ENCODE measurements around the gene CXXC5.
A peak's percentile ranks its signal among the peaks of the same experiment; 100 is the strongest.
"Not testable (repeated sequence)": the region's sequence is repeated elsewhere in the genome, so short reads cannot be mapped to it uniquely, and the experiment has no call there.

Gene CXXC5

DNA sequence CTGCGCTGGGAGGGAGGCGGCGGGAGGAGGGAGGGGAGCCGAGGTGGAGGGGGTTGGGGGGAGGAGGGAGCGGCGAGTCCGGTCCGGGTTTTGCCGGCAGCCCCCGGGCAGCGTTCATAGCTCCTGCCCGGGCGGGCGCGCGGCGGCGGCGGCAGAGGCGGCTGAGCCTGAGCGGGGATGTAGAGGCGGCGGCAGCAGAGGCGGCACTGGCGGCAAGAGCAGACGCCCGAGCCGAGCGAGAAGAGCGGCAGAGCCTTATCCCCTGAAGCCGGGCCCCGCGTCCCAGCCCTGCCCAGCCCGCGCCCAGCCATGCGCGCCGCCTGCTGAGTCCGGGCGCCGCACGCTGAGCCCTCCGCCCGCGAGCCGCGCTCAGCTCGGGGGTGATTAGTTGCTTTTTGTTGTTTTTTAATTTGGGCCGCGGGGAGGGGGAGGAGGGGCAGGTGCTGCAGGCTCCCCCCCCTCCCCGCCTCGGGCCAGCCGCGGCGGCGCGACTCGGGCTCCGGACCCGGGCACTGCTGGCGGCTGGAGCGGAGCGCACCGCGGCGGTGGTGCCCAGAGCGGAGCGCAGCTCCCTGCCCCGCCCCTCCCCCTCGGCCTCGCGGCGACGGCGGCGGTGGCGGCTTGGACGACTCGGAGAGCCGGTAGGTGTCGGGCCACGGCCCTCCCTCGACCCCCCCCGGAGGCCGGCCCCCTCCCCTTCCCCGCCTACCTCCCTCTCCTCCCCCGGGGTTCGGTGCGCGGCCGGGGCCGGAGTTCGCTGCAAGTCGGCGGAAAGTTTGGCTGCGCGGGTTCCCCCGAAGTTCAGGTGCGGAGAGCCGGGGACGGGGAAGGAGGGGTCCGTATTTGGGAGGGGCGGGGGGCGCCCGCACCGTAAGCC lies at the start of gene CXXC5:
Gene CXXC5 (plus strand): TSS at position 145 of the 877 bp plus-strand sequence. CDS start 32,175 bp downstream, outside the sequence.
- DNase-seq, result peak; percentile 64

DNA sequence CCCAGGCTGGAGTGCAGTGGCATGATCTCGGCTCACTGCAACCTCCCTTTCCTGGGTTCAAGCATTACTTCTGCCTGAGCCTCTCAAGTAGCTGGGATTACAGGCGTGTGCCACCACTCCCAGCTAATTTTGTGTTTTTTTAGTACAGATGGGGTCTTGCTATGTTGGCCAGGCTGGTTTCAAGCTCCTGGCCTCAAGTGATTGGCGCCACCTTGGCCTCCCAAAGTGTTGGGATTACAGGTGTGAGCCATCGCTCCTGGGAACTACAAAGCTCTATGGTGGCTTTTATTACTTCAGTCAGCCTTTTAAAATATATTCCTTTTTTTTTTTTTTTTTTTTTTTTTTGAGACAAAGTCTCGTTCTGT lies 49.6 kb upstream of the CXXC5 start:
- not testable (repeated sequence) for DNase-seq

DNA sequence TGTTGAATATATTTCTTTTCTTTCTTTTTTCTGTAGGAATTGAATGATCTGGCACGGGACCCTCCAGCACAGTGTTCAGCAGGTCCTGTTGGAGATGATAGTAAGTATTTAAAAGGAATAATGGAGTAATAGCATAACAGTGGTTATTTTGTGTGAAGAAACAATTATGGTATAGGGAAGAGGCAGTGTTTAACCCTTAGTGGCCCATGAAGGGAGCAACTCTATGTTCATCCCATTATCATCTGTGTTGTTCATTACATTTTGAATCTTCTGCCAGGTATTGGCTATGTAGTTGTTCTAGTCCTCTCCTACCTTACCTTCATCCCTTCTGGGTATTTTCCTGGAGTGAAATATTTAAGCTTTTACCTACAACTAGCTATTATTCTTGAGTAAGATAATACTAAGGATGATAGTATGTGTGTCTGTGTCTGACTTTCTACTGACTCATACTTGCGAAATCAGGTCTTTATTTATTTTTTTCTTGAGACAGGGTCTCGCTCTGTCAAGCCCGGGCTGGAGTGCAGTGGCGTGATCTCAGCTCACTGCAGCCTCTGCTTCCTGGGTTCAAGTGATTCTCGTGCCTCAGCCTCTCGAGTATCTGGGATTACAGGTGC lies 47.7 kb upstream of the CXXC5 start:
- DNase-seq, result no peak

GRCh38 chr5:139601429-139601828 lies 46.7 kb upstream of the CXXC5 start:
- no peak for DNase-seq

DNA sequence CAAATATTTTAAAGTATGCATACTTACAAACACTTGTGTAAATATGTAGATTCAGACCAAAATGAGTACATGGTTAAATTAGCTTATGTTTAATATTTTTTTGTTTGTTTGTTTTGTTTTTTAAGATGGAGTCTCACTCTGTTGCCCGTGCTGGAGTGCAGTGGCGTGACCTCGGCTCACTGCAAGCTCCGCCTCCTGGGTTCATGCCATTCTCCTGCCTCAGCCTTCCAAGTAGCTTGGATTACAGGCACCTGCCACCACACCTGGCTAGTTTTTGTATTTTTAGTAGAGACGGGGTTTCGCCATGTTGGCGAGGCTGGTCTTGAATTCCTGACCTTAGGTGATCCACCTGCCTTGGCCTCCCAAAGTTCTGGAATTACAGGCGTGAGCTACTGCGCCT lies 46.2 kb upstream of the CXXC5 start:
- DNase-seq, result not testable (repeated sequence)

- no peak for DNase-seq
These were observed 42.3 kb upstream of the CXXC5 start for GRCh38 chr5:139605887-139606286.

- no peak for DNase-seq
These were observed 36.2 kb upstream of the CXXC5 start for GRCh38 chr5:139611703-139612584.

GRCh38 chr5:139619861-139620260 lies 28.3 kb upstream of the CXXC5 start:
- DNase-seq, result no peak

- not testable (repeated sequence) for DNase-seq
These were observed 22.8 kb upstream of the CXXC5 start for GRCh38 chr5:139625398-139625797.

DNA sequence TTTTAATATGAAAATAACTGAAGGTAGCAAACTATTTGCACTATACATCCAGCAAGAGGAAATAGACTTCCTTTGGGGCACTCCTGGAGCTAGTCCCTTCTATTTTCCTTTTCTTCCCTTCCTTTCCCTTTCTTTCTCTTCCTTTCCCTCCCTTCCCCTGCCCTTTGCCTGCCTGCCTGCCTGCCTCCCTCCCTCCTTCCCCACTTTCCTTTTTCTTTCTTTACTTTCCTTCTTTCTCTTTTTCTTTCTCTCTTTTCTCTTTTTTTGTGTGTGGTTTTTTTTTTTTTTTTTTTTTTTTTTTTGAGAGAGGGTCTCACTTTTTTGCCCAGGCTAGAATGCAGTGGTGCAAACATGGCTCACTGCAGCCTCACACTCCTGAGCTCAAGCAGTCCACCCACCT lies 17.3 kb upstream of the CXXC5 start:
- no peak for DNase-seq

- DNase-seq, result peak; percentile 21
These were observed 16.5 kb upstream of the CXXC5 start for GRCh38 chr5:139631520-139632165.

DNA sequence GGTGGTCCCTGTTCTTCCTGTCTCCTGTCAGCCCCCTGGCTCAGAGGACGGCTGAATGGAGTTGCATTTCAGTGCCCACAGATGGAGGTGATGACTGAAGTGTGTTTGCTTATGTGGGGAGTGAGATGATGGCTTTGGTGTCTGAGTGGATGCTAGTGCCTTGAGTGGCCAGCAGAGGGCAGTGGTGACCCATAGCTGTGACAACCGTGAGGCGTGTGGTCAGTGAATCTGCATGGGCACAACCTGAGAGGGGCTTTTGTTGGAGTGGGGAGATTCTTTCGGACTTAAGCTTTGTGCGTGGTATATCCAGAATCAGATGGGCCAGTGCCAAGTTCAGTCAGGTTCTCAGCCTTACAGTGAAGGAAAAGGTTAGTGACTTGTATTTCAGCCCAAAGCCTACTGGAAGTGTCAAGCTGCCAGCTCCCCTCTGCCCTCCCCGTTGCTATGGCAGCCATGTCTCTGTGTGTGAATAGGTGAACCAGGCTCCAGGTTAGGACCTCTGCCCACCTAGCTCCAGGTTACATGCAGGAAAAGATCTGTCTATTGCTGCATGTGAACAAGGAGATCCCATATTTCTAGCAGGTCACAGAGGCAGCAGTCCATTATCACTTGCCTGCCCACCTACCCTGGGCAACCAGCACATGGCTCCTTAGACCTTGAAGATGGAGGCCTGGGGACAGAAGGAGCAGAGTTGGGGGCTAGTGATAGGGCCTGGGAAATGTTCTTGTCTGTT lies 14.7 kb upstream of the CXXC5 start:
- DNase-seq, result peak; percentile 78

- DNase-seq, result peak; percentile 9
These were observed 14.2 kb upstream of the CXXC5 start for GRCh38 chr5:139634028-139634325.

GRCh38 chr5:139634541-139634940 lies 13.6 kb upstream of the CXXC5 start:
- peak; percentile 21 for DNase-seq

DNA sequence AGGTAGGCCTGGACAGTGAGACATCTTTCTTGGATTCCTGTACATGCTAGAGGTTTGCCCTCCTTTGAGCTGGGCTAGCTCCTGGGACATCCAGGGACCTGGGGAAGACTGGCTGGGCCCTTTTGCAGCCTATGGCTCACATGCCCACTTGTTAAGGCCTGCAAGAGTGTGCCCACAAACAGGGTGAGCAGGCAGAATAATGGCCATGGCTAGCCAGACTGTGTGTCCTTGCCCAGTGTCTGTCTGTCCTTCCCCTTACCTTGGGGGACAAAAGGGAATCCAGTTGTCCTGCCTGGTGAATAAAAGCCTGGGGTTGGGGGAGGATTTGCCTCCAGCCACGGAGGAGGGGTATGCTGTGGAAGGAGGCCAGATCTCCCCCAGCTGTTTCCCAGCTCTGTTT lies 13.0 kb upstream of the CXXC5 start:
- no peak for DNase-seq

- DNase-seq, result peak; percentile 34
These were observed 12.4 kb upstream of the CXXC5 start for GRCh38 chr5:139635606-139636206.

GRCh38 chr5:139636207-139636792 lies 11.8 kb upstream of the CXXC5 start:
- peak; percentile 76 for DNase-seq

DNA sequence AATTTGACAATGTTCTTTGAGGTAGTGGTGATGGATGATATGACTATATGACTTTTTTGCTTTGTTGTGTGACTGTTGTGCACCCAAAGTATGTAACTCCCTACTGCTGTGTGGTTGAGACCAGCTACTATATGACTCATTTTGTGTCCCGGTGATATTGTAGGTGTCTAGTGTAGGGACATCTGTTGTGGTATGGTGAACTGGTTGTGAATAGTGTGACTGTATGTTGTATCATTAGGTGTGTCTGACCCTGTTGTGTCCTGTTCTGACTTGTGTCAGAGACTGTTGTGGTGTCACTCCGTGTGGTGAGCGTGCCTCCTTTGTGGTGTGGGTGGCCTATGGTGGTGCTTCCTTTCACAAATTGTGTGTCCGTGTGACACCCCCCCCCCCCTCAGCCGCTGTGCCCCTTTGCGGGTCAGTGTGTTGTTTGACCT lies 11.2 kb upstream of the CXXC5 start:
- DNase-seq, result peak; percentile 62

GRCh38 chr5:139637438-139638089 lies 10.6 kb upstream of the CXXC5 start:
- peak; percentile 65 for DNase-seq

- peak; percentile 28 for DNase-seq
These were observed 9.9 kb upstream of the CXXC5 start for GRCh38 chr5:139638090-139638735.

Measured in stimulated activated CD8-positive, alpha-beta memory T cell treated with anti-CD3 and anti-CD28 coated beads, Interleukin-4, amount 100 ng/mL, for 48 hours (primary cell).